ENCODE measurements around the gene GYG1. TPM values are rescaled to one million over a fixed set of nuclear protein-coding genes. Genes with fewer than 3 reads are reported as not detected.
A peak's percentile ranks its signal among the peaks of the same experiment; 100 is the strongest.

Gene GYG1
- polyA plus RNA-seq, 2 of the 4 experiments (the other 2 are of a cell fraction): 39.6 to 59.8 TPM

DNA sequence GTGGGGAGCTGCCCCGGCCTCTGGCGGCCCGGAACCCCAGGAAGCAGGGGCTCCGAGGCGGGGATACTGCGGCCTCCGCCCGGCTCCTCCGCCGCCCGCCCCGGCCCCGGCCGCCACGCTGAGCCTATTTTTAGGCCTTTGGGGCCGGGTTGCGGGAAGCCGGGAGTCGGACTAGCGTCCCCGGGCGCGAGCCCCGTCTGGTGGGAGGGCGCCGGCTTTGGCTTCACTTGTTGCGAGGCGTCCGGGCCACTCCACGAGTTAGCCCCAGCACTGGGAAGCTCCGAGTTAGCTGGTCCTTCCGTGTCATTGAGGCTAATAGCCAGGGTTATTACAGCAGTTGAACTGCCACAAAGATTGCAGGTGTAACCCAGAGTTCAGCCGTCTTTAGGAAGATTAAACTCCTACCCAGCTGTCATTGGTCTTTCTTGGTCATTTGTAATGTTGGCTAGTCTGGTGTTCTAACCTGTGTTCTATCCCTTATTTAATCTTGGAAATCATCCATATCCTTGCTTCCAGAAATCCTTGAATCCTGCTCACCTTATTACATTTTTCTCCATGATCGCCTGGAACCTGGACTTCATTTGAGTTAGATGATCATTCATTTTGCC lies 791 bp downstream of the GYG1 start:
- TF ChIP-seq SMC3 (IDR thresholded peaks at IDR 0.05): no peak
- TF ChIP-seq JUNB (IDR thresholded peaks at IDR 0.05): no peak
- no peak for TF ChIP-seq HOXA7 (CRISPR knock-in tag; IDR thresholded peaks at IDR 0.05)
- TF ChIP-seq KDM5A (IDR thresholded peaks at IDR 0.05): no peak
- no peak for TF ChIP-seq KDM1A (IDR thresholded peaks at IDR 0.05; ENCODE audit: low read depth)
- TF ChIP-seq CBX8 (IDR thresholded peaks at IDR 0.05): no peak
- TF ChIP-seq NPAS2 (CRISPR knock-in tag; IDR thresholded peaks at IDR 0.05; ENCODE audit: borderline replicate concordance): no peak
- no peak for TF ChIP-seq TFCP2L1 (CRISPR knock-in tag; IDR thresholded peaks at IDR 0.05)
- no peak for TF ChIP-seq RCOR1 (IDR thresholded peaks at IDR 0.05; ENCODE audit: low read depth, low read length)
- Histone ChIP-seq H3K9me3 (no peaks in the 10 kb centered on the region), H3K4me3 (peak overlapping the region; percentile 86), H3K4me1 (peaks cover 7% of the 10 kb centered on the region), H3K27ac (peak overlapping the region; percentile 80 to 98), H3K4me2 (peak overlapping the region; percentile 91)
- POLR2A ChIA-PET: interaction anchor here (0.7 to 0.9 kb wide), 4 partner anchors 10 to 667 kb away, joined by 3 read pairs; no protein-coding TSS in a partner anchor
- DNase-seq (ENCODE audit: low read depth in 1 of 2, low spot score in 1 of 2) (peak; percentile 26 to 30), ATAC-seq (peak; percentile 61), FAIRE-seq (no peak)
- WGBS (ENCODE audit: missing lambda C conversion rate): 8% methylated on average over 13 of the region's 34 CpGs
- CTCF ChIA-PET: interaction anchor here (0.6 to 3.6 kb wide), 4 partner anchors 29 to 612 kb away, joined by 3 to 15 read pairs (median 4); no protein-coding TSS in a partner anchor

DNA sequence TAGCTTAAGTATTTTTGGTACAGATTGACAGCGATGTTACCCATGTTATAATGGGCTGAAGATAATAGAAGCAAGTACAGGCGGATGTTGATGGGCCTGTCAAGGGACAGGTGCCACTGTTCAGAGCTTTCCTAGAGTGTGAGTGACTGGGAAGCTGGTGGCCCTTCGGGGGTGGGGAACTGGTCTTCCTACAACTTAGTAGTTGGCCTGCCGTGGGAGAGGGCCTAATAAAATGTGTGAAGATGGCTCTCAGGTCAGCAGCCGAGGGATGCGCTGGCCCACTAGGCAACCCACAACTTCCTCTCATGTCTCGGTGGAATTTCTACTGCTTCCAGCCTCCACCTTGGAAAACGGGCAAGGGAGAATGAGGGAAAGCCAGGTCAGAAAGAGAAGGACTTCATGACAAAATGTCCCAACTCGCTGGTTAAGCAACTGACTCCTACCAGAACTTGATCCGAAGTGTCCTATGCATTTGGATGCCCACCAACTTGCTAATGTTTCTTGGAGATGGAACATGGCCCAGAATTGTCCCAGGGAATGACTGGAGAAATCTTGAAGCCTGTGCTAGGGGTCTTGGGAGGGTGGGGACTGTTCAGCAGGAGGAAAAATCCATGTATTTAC lies 1.4 kb downstream of the GYG1 start:
- Histone ChIP-seq H3K27ac (no peak overlapping the region), H3K4me2 (peak overlapping the region; percentile 91), H3K9me3 (no peaks in the 10 kb centered on the region), H3K4me3 (peak overlapping the region; percentile 86), H3K4me1 (peaks cover 7% of the 10 kb centered on the region)
- FAIRE-seq: no peak
- ChIA-PET POLR2A (interaction anchor here (0.8 to 0.9 kb wide), 3 partner anchors 9 to 666 kb away, joined by 3 read pairs; no protein-coding TSS in a partner anchor), CTCF (interaction anchor here (0.6 to 3.6 kb wide), 2 partner anchors 25 to 38 kb away, joined by 4 to 15 read pairs; no protein-coding TSS in a partner anchor)
- no peak for DNase-seq (ENCODE audit: low read depth in 1 of 2, low spot score in 1 of 2)
- WGBS (ENCODE audit: missing lambda C conversion rate): 93% methylated on average over 10 of the region's 10 CpGs
- no peak for ATAC-seq
- TF ChIP-seq HOXB5 (CRISPR knock-in tag; IDR thresholded peaks at IDR 0.05) (no peak), SMC3 (IDR thresholded peaks at IDR 0.05) (no peak), NPAS2 (CRISPR knock-in tag; IDR thresholded peaks at IDR 0.05; ENCODE audit: borderline replicate concordance) (no peak), ESRRA (IDR thresholded peaks at IDR 0.05; ENCODE audit: borderline replicate concordance, low read length) (no peak), SREBF2 (IDR thresholded peaks at IDR 0.05) (no peak), HEYL (CRISPR knock-in tag; IDR thresholded peaks at IDR 0.05) (no peak), BHLHE40 (IDR thresholded peaks at IDR 0.05; ENCODE audit: low read depth, low read length) (no peak)
- TF ChIP-seq, protein P1, sequence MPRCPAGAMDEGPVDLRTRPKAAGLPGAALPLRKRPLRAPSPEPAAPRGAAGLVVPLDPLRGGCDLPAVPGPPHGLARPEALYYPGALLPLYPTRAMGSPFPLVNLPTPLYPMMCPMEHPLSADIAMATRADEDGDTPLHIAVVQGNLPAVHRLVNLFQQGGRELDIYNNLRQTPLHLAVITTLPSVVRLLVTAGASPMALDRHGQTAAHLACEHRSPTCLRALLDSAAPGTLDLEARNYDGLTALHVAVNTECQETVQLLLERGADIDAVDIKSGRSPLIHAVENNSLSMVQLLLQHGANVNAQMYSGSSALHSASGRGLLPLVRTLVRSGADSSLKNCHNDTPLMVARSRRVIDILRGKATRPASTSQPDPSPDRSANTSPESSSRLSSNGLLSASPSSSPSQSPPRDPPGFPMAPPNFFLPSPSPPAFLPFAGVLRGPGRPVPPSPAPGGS (IDR thresholded peaks at IDR 0.05): no peak
- TF ChIP-seq, protein P2, sequence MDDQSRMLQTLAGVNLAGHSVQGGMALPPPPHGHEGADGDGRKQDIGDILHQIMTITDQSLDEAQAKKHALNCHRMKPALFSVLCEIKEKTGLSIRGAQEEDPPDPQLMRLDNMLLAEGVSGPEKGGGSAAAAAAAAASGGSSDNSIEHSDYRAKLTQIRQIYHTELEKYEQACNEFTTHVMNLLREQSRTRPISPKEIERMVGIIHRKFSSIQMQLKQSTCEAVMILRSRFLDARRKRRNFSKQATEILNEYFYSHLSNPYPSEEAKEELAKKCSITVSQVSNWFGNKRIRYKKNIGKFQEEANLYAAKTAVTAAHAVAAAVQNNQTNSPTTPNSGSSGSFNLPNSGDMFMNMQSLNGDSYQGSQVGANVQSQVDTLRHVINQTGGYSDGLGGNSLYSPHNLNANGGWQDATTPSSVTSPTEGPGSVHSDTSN (IDR thresholded peaks at IDR 0.05): no peak
- TF ChIP-seq, protein P3, sequence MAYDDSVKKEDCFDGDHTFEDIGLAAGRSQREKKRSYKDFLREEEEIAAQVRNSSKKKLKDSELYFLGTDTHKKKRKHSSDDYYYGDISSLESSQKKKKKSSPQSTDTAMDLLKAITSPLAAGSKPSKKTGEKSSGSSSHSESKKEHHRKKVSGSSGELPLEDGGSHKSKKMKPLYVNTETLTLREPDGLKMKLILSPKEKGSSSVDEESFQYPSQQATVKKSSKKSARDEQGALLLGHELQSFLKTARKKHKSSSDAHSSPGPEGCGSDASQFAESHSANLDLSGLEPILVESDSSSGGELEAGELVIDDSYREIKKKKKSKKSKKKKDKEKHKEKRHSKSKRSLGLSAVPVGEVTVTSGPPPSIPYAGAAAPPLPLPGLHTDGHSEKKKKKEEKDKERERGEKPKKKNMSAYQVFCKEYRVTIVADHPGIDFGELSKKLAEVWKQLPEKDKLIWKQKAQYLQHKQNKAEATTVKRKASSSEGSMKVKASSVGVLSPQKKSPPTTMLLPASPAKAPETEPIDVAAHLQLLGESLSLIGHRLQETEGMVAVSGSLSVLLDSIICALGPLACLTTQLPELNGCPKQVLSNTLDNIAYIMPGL (CRISPR knock-in tag; IDR thresholded peaks at IDR 0.05; ENCODE audit: borderline replicate concordance): no peak
- TF ChIP-seq, protein P4, sequence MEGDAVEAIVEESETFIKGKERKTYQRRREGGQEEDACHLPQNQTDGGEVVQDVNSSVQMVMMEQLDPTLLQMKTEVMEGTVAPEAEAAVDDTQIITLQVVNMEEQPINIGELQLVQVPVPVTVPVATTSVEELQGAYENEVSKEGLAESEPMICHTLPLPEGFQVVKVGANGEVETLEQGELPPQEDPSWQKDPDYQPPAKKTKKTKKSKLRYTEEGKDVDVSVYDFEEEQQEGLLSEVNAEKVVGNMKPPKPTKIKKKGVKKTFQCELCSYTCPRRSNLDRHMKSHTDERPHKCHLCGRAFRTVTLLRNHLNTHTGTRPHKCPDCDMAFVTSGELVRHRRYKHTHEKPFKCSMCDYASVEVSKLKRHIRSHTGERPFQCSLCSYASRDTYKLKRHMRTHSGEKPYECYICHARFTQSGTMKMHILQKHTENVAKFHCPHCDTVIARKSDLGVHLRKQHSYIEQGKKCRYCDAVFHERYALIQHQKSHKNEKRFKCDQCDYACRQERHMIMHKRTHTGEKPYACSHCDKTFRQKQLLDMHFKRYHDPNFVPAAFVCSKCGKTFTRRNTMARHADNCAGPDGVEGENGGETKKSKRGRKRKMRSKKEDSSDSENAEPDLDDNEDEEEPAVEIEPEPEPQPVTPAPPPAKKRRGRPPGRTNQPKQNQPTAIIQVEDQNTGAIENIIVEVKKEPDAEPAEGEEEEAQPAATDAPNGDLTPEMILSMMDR (IDR thresholded peaks at IDR 0.05): no peak
